ENCODE data around the gene MRRF.
"Not testable (repeated sequence)": the region's sequence is repeated elsewhere in the genome, so short reads cannot be mapped to it uniquely, and the experiment has no call there.

The MRRF gene

DNA sequence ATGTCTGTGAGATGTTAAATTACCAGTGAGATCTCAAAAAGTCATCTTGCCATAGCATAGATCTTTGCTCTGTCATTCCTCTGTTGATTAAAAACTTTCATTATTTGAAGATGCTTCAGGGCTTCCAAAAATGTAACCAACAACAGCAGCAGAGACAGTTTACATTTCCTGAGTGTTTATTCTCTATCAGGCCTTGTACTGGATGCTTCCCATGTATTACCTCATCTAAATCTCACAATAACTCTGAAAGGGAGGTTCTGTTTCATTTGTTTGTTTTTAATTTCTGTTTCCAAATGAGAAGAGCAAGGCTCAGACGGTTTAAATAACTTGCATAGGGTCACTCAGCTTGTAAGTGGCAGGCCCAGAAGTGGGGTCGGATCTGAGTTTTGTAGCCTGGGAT, 45.2 kb downstream of the MRRF start:
- no peaks in the 10 kb centered on the region for H3K4me1 Mint-ChIP-seq
- H3K27me3 Mint-ChIP-seq (ENCODE audit: low read depth, poor library complexity), result no peaks in the 10 kb centered on the region
- H3K27ac Mint-ChIP-seq, result no peak overlapping the region
- TF ChIP-seq, protein P1, sequence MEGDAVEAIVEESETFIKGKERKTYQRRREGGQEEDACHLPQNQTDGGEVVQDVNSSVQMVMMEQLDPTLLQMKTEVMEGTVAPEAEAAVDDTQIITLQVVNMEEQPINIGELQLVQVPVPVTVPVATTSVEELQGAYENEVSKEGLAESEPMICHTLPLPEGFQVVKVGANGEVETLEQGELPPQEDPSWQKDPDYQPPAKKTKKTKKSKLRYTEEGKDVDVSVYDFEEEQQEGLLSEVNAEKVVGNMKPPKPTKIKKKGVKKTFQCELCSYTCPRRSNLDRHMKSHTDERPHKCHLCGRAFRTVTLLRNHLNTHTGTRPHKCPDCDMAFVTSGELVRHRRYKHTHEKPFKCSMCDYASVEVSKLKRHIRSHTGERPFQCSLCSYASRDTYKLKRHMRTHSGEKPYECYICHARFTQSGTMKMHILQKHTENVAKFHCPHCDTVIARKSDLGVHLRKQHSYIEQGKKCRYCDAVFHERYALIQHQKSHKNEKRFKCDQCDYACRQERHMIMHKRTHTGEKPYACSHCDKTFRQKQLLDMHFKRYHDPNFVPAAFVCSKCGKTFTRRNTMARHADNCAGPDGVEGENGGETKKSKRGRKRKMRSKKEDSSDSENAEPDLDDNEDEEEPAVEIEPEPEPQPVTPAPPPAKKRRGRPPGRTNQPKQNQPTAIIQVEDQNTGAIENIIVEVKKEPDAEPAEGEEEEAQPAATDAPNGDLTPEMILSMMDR (IDR thresholded peaks at IDR 0.05), result no peak
- no peak for DNase-seq
- no peak overlapping the region for H3K4me3 Mint-ChIP-seq
- H3K9me3 Mint-ChIP-seq, result no peaks in the 10 kb centered on the region
- peaks cover 24% of the 10 kb centered on the region for H3K36me3 Mint-ChIP-seq (ENCODE audit: low read depth)

DNA sequence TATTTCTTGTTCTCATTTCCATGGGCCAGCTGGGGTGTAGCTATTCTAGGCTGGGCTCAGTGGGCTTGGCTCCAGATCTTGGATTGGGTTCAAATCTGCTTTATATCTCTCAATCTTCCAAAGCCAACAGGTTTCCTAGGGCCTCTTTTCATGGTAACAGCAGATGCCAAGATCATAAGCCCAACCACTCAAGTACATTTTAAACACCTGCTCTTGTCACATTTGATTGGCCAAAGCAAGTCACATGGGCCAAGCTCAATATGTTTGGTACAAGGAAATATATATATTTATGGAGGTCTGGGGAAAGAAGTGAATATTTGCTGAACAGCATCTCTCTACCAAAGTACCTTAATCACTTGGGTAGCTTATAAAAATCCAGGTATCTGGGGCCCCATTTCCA, 49.5 kb downstream of the MRRF start:
- peaks cover 14% of the 10 kb centered on the region for H3K36me3 Mint-ChIP-seq (ENCODE audit: low read depth)
- H3K27me3 Mint-ChIP-seq (ENCODE audit: low read depth, poor library complexity), result no peaks in the 10 kb centered on the region
- TF ChIP-seq, protein P1 (IDR thresholded peaks at IDR 0.05), result no peak
- no peak overlapping the region for H3K4me3 Mint-ChIP-seq
- H3K4me1 Mint-ChIP-seq, result no peaks in the 10 kb centered on the region
- DNase-seq, result no peak
- no peaks in the 10 kb centered on the region for H3K9me3 Mint-ChIP-seq
- H3K27ac Mint-ChIP-seq, result no peak overlapping the region

DNA sequence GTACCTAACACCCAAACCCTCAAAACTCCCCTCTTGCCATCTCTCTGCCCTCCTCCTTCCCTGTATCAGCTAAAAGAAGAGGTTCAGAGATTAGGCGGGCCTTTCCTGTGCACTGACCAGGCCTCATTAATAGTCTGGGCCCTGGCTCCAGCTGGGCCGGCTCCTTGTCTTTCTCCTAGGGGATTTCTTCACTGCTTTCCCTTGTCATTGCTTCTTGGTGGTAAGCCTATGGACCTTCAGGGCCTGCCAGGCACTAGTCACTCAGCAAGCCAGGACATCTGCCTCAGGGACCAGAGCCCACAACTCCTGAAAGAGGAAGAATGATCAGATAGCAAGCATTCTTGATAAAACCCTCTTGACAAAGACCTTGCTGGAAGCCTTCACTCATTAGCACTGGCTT, 50.9 kb downstream of the MRRF start:
- H3K36me3 Mint-ChIP-seq (ENCODE audit: low read depth), result peaks cover 18% of the 10 kb centered on the region
- H3K9me3 Mint-ChIP-seq, result no peaks in the 10 kb centered on the region
- DNase-seq, result no peak
- TF ChIP-seq, protein P1 (IDR thresholded peaks at IDR 0.05), result no peak
- no peaks in the 10 kb centered on the region for H3K27me3 Mint-ChIP-seq (ENCODE audit: low read depth, poor library complexity)
- peak overlapping the region; percentile 78 for H3K27ac Mint-ChIP-seq
- no peak overlapping the region for H3K4me3 Mint-ChIP-seq
- no peaks in the 10 kb centered on the region for H3K4me1 Mint-ChIP-seq

DNA sequence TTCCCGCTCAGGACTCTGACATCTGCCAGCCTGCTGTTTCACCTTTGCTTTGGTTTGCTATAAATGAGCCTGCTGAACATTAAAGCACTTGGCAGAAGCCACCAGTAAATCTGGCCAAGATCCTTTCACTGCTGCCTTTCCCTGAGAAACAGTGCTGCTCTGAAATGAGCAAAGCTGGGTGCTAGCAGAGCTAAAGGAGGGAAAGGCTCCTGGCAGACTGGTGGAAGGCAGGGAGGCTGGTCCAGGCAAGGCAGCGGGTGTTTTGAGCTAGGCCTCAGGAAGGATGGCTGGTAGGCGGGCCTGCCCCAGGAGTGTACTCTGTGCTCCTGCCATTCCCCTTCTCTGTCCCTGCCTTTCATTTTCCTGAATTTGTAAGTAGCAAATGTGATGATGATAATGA, 53.6 kb downstream of the MRRF start:
- TF ChIP-seq, protein P1 (IDR thresholded peaks at IDR 0.05), result no peak
- Mint-ChIP-seq H3K4me3 (no peak overlapping the region), H3K9me3 (no peaks in the 10 kb centered on the region), H3K27ac (peak overlapping the region; percentile 48), H3K36me3 (ENCODE audit: low read depth) (peaks cover 23% of the 10 kb centered on the region), H3K27me3 (ENCODE audit: low read depth, poor library complexity) (no peaks in the 10 kb centered on the region), H3K4me1 (no peaks in the 10 kb centered on the region)
- DNase-seq, result no peak

DNA sequence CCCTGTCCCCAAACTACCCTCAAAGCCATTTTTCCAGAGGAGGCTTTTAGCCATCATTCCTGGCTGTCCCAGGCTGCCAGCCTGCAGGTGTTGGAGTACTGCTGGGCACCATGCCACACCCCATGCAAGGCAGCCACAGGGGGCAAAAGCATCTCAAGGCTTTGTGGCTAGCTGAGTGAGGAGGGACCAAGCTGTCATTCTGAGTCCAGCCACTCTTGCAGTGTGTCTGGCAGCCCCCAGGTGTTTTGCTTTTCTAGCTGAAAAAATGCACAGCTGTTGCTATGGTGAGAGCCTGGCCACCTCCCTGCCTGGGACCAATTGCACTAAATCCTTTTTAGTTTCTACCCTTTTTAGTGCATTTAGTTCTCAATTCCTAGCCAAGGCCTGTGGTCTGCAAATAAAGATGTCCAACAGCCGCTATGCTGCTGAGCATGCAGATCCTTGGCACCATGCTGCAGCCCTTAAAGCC, 55.8 kb downstream of the MRRF start:
- TF ChIP-seq, protein P1 (IDR thresholded peaks at IDR 0.05), result no peak
- Mint-ChIP-seq H3K27me3 (ENCODE audit: low read depth, poor library complexity) (no peaks in the 10 kb centered on the region), H3K9me3 (no peaks in the 10 kb centered on the region), H3K4me3 (no peak overlapping the region), H3K4me1 (no peaks in the 10 kb centered on the region), H3K27ac (no peak overlapping the region), H3K36me3 (ENCODE audit: low read depth) (peaks cover 22% of the 10 kb centered on the region)
- DNase-seq, result no peak

DNA sequence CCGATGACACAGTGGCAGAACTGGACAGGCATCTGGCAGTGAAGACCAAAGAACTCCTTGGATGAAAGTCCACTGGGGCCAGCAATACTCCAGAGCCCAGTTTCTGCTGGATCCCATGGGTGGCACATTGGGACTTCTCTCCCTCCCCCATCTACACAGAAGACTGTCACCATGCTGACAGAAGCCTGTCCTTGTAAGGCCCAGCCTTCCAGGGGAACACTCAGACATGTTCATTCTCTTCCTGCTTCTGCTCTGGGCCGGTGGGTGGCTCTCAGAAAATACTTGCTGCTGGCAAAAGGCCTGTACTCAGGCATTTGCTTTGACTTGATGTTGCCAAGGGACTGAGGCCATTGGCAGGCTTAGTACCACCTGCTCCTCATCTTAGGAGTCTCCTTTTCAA, 57.9 kb downstream of the MRRF start:
- H3K9me3 Mint-ChIP-seq, result no peaks in the 10 kb centered on the region

DNA sequence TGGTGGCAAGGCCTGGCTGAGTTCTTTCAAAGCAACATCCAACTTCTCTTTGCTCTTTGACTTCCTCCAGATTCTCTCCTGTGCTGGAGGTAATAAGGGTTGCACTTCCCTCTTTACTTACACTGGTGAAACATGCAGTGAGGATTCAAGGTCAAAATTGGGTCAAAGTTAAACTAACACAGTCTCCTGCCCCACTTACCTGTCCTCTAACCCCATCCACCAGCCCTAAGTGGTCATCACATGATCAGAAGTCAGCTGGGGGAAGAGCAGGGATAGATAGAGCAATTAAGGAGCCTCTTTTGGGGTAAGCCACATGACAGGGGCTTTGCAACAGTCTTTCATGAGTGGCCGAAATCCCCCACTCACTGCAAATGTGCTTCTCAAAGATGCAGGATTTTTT, 60.0 kb downstream of the MRRF start:
- not testable (repeated sequence) for H3K4me1 Mint-ChIP-seq; H3K27me3 Mint-ChIP-seq (ENCODE audit: low read depth, poor library complexity); H3K4me3 Mint-ChIP-seq; H3K27ac Mint-ChIP-seq; H3K9me3 Mint-ChIP-seq; DNase-seq
- peaks cover 21% of the 10 kb centered on the region for H3K36me3 Mint-ChIP-seq (ENCODE audit: low read depth)

More for the DNA sequence above, 57.9 kb downstream of the MRRF start:
- H3K27ac Mint-ChIP-seq, result no peak overlapping the region
- no peak overlapping the region for H3K4me3 Mint-ChIP-seq
- DNase-seq, result no peak
- no peaks in the 10 kb centered on the region for H3K27me3 Mint-ChIP-seq (ENCODE audit: low read depth, poor library complexity)
- no peaks in the 10 kb centered on the region for H3K4me1 Mint-ChIP-seq
- peaks cover 26% of the 10 kb centered on the region for H3K36me3 Mint-ChIP-seq (ENCODE audit: low read depth)
- TF ChIP-seq, protein P1 (IDR thresholded peaks at IDR 0.05), result no peak

Measured in nephron progenitor cell (in vitro differentiated cells).